ENCODE measurements around the gene SLC27A5.
"Not testable (repeated sequence)": the region's sequence is repeated elsewhere in the genome, so short reads cannot be mapped to it uniquely, and the experiment has no call there.

The SLC27A5 gene

DNA sequence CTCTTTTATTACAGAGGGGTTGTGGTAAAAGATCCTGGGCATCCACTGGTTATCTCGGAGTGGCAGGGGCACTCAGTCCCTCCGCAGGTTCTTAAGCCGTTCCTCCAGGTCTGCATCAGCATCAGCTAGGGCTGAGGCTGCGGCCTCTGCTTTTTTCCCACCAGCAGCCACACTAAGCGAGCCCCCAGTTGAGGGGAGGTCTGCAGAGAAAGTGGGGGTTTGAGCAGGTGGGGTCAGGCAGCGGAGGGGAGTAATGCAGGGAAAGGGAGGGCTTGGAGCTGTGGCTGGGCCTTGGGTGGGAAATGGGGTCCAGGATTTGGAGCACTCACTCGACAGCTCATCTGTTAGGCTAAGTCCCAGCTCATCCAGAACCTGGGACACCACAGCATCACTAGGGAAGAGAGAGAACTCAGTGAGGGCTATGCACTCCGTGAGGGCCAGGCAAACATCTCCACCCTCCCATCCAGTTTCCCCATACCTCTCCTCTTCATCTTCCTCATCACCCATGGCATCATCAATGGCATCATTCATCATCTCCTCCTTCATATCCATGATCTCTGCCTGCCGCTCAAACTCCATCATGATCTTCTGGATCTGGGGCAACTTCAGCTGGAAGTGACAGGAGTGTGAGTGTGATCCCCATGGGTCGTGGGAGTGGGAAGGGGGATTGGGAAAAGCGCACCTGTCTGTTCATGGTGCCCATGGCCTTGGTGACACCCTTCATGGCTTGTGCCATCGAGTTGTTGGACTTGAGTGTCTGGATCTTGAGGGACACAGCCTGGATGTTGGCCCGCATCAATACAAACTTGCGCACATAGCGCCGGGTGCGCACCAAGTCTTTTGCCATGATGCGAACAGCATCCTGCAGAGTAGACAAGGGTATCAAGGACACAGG is 40.0 kb upstream of the SLC27A5 start:
- DNase-seq (ENCODE audit: low read depth) = no peak
- H3K4me3 ChIP-seq (ENCODE audit: low read depth, low read length) = no peak overlapping the region

DNA sequence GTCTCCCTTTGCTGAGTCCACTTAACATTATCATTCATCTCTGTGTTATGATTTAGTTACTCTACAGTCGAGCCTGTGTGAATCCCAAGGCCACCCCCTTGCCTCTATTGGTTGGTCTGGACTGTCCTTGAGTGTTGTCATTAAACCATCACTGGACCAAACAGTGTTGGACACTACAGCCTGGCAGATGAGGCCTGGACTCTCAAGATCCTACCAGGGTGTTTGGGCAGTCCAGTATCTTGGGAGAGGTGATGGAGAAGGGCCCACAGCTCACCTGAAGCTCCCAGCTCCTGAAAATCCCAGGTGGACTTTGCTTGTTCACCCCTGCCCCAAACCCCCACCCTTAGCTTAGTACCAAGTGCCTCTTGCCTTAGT is 39.3 kb upstream of the SLC27A5 start:
- H3K4me3 ChIP-seq (ENCODE audit: low read depth, low read length) = no peak overlapping the region
- no peak for DNase-seq (ENCODE audit: low read depth)

DNA sequence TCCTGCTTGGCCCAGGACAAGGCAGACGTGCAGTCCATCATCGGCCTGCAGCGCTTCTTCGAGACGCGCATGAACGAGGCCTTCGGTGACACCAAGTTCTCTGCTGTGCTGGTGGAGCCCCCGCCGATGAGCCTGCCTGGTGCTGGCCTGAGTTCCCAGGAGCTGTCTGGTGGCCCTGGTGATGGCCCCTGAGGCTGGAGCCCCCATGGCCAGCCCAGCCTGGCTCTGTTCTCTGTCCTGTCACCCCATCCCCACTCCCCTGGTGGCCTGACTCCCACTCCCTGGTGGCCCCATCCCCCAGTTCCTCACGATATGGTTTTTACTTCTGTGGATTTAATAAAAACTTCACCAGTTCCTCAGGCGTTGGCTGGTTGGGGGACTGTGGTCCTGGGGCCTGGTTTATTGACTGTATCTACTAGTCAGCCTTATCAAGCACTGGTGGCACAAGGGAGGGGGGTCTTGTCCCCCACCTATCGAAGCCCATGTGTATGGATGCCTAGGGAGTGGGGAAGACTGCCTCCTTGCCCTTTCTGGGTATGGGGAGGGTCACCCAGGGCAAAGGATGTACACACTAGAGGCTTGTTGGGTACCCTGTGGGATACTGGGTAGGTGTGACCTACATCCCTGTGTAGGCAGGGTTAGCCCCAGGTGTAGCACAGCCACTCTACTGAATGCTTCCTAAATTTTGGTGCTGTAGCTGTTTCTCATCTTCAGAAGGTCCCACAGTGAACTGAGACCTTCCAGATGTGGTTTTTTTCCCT is 38.8 kb upstream of the SLC27A5 start:
- H3K4me3 ChIP-seq (ENCODE audit: low read depth, low read length) = no peak overlapping the region
- no peak for DNase-seq (ENCODE audit: low read depth)

DNA sequence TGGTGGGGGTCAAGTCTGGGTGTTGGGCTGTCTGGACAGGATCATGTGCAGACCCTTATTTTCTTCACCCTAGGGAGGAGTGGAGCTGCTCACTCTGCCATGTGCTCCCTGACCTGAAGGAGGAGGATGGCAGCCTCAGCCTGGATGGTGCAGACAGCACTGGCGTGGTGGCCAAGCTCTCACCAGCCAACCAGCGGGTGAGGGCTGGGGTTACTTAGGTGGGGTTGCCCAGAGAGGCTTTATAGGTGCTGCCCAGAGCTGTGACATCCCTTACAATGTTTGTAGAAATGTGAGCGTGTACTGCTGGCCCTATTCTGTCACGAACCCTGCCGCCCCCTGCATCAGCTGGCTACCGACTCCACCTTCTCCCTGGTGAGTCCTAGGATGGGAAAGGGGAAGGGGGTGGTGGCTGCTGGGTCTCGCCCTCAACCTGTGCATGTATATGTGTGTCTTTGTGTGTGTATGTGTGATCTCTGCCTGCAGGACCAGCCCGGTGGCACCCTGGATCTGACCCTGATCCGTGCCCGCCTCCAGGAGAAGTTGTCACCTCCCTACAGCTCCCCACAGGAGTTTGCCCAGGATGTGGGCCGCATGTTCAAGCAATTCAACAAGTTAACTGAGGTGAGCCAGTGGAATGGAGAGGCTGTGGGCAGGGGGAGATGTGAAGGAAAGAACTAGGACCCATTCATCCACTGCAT is 38.0 kb upstream of the SLC27A5 start:
- DNase-seq (ENCODE audit: low read depth) = no peak
- no peak overlapping the region for H3K4me3 ChIP-seq (ENCODE audit: low read depth, low read length)

DNA sequence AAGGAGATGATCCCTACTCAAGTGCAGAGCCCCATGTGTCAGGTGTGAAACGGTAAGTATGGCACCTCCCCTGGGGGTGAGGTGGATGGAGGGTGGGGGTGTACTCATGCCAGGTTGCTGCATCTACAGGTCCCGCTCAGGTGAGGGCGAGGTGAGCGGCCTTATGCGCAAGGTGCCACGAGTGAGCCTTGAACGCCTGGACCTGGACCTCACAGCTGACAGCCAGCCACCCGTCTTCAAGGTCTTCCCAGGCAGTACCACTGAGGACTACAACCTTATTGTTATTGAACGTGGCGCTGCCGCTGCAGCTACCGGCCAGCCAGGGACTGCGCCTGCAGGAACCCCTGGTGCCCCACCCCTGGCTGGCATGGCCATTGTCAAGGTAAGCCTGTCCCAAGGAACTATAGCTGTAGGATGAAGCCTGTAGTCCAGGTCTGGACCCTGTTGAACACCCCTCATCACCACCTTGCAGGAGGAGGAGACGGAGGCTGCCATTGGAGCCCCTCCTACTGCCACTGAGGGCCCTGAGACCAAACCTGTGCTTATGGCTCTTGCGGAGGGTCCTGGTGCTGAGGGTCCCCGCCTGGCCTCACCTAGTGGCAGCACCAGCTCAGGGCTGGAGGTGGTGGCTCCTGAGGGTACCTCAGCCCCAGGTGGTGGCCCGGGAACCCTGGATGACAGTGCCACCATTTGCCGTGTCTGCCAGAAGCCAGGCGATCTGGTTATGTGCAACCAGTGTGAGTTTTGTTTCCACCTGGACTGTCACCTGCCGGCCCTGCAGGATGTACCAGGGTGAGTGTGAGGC is 37.3 kb upstream of the SLC27A5 start:
- no peak overlapping the region for H3K4me3 ChIP-seq (ENCODE audit: low read depth, low read length)
- DNase-seq (ENCODE audit: low read depth) = no peak

DNA sequence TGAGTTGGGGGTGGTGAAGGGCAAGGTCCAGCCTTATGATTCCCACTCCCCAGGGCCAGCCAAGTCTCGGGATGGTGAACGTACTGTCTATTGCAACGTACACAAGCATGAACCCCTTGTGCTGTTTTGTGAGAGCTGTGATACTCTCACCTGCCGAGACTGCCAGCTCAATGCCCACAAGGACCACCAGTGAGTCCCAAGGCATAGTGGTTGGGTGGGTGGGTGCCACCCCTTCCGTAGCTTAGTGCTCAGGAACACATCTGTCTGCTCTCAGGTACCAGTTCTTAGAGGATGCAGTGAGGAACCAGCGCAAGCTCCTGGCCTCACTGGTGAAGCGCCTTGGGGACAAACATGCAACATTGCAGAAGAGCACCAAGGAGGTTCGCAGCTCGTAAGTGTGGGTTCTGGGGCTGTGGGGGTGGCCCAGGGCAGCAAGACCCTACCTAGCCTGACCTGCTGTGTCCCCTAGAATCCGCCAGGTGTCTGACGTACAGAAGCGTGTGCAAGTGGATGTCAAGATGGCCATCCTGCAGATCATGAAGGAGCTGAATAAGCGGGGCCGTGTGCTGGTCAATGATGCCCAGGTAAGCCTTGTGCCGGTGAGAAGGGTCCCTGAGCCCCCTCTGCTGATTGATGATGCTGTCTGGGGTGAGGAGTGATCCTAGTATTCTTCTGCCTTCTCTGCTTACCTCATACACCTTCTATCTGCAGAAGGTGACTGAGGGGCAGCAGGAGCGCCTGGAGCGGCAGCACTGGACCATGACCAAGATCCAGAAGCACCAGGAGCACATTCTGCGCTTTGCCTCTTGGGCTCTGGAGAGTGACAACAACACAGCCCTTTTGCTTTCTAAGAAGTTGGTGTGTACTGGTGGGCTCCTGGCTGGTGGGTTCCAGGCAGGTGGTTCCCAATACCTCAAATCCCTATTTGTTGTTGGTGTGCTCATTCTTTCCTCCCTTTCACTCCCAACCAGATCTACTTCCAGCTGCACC is 35.8 kb upstream of the SLC27A5 start:
- no peak overlapping the region for H3K4me3 ChIP-seq (ENCODE audit: low read depth, low read length)

DNA sequence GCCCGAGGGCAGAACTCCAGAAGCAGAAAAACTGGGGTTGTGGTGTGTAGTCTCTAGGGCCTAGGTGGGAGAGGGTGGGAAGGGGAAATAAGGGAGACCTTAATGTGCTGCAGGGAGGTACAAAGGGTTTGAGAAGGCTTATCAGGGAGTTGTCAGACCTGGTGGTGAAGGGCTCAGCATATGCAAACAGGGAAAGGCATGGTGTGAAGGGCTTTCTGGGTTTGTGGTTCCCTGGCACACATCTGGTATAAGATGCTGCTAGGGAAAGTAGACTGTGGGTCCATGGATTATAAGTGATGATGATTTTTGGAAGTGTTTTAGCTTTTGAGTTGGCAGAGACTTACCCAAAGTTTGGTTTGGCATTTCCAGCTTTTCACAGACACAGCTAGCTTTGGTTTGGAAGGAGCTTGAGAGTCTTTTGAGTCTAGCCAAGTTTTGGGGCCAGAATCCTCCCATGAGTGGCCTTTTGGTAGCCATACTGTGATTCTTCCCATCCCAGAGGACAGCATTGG is 34.3 kb upstream of the SLC27A5 start:
- no peak for DNase-seq (ENCODE audit: low read depth)
- peak overlapping the region; percentile 96 for H3K4me3 ChIP-seq (ENCODE audit: low read depth, low read length)

More for the DNA sequence above, 35.8 kb upstream of the SLC27A5 start:
- DNase-seq (ENCODE audit: low read depth) = no peak

DNA sequence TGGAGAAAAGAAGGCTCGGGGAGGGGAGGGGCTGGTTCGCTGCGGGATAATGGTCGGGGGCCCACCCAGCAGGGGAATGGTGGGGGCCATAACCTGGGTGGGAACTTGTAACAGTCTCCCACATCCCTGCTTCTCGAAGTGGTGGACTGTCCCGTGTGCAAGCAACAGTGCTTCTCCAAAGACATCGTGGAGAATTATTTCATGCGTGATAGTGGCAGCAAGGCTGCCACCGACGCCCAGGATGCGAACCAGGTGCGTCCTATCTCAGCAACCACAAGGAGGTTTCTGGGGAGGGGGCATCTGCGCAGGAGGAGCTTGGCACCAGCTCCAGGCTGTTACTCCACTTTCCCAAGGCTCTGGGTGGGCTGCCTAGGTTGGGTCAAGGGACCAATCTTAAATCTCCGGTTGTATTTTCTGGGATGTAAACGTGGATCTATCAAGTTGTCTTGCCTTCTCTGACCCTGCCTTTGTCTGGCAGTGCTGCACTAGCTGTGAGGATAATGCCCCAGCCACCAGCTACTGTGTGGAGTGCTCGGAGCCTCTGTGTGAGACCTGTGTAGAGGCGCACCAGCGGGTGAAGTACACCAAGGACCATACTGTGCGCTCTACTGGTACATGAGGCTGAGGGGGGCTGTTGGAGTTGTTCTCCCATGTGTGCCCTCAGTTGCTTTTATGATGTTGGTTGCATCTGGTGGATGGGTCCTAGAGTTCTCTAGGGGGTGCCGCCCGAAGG is 33.7 kb upstream of the SLC27A5 start:
- no peak for DNase-seq (ENCODE audit: low read depth)
- peak overlapping the region; percentile 96 for H3K4me3 ChIP-seq (ENCODE audit: low read depth, low read length)

DNA sequence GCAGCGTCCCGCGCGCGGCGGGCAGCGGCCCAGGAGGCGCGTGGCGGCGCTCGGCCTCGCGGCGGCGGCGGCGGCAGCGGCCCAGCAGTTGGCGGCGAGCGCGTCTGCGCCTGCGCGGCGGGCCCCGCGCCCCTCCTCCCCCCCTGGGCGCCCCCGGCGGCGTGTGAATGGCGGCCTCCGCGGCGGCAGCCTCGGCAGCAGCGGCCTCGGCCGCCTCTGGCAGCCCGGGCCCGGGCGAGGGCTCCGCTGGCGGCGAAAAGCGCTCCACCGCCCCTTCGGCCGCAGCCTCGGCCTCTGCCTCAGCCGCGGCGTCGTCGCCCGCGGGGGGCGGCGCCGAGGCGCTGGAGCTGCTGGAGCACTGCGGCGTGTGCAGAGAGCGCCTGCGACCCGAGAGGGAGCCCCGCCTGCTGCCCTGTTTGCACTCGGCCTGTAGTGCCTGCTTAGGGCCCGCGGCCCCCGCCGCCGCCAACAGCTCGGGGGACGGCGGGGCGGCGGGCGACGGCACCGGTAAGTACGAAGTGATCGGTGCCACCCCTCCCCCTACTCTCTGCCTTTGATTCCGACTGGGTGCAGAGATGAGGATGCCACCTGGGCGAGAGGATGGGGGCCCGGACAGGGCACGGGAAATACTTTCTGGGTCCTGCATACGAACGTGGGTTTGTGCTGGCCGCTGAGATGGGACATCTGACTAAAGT is 32.9 kb upstream of the SLC27A5 start:
- no peak for DNase-seq (ENCODE audit: low read depth)
- H3K4me3 ChIP-seq (ENCODE audit: low read depth, low read length) = peak overlapping the region; percentile 96

DNA sequence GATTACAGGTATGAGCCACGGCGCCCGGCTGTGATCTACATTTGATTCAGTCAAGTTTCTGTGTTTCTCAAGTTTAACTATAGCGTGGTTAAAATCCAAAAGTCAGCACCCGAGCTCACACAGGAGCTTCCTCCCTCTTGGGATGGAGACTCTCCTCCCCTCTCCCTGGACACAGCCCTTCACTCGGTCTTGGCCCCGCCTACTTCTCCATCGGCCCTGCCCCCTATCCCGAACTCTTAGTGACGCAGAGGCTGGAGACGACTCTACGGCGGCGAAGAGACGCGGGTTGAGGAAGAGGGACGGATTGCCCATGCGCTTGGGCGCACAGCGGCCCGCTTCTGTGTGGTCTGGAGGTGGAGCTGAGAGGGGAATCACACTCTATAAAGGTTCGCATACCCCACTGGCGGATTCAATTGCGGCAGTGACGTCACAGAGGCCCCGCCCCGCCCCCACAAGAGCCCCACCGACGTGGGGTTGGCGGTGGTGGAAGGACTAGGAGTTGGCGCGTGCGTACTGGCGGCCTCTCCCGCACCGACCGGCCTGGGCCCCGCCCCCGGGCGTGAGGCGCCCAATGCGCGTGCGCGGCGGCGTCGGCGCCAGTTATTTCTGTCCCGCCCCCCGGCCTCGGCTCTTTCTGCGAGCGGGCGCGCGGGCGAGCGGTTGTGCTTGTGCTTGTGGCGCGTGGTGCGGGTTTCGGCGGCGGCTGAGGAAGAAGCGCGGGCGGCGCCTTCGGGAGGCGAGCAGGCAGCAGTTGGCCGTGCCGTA is 32.2 kb upstream of the SLC27A5 start, which contains the start of gene TRIM28:
TSS of gene TRIM28 (plus strand) at position 239 of the 765 bp plus-strand sequence. CDS start 694 bp downstream, outside the sequence.
- H3K4me3 ChIP-seq (ENCODE audit: low read depth, low read length) = peak within 1 kb of the TSS; percentile 96
- DNase-seq (ENCODE audit: low read depth) = peak; percentile 98

DNA sequence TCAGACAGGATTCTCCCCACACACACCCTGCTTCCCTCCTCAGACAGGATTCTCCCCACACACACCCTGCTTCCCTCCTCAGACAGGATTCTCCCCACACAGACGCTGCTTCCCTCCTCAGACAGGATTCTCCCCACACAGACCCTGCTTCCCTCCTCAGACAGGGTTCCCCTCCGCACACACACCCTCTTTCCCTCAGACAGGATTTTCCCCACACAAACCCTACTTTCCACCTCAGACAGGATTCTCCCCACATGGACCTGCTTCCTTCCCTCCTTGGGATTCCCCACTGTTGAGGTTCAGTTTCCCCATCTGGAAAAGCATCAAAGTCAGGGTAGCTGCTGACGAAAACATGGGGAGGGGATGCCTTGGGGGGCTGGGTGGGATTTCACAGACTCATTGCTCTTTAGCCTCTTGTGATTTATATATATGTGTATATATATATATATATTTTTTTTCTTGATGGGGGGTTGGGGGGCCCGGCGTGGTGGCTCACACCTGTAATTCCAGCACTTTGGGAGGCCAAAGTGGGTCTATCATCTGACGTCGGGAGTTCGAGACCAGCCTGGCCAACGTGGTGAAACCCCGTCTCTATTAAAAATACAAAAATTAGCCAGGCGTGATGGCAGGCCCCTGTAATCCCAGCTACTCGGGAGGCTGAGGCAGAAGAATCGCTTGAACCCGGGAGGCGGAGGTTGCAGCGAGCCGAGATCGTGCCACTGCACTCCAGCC is 31.0 kb upstream of the SLC27A5 start:
- H3K4me3 ChIP-seq (ENCODE audit: low read depth, low read length) = not testable (repeated sequence)

DNA sequence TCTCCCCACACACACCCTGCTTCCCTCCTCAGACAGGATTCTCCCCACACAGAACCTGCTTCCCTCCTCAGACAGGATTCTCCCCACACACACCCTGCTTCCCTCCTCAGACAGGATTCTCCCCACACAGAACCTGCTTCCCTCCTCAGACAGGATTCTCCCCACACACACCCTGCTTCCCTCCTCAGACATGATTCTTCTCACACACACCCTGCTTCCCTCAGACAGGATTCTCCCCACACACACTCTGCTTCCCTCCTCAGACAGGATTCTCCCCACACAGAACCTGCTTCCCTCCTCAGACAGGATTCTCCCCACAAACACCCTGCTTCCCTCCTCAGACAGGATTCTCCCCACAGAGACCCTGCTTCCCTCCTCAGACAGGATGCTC is 27.4 kb upstream of the SLC27A5 start:
- H3K4me3 ChIP-seq (ENCODE audit: low read depth, low read length) = not testable (repeated sequence)

More for the DNA sequence above, 31.0 kb upstream of the SLC27A5 start:
- not testable (repeated sequence) for DNase-seq (ENCODE audit: low read depth)

DNA sequence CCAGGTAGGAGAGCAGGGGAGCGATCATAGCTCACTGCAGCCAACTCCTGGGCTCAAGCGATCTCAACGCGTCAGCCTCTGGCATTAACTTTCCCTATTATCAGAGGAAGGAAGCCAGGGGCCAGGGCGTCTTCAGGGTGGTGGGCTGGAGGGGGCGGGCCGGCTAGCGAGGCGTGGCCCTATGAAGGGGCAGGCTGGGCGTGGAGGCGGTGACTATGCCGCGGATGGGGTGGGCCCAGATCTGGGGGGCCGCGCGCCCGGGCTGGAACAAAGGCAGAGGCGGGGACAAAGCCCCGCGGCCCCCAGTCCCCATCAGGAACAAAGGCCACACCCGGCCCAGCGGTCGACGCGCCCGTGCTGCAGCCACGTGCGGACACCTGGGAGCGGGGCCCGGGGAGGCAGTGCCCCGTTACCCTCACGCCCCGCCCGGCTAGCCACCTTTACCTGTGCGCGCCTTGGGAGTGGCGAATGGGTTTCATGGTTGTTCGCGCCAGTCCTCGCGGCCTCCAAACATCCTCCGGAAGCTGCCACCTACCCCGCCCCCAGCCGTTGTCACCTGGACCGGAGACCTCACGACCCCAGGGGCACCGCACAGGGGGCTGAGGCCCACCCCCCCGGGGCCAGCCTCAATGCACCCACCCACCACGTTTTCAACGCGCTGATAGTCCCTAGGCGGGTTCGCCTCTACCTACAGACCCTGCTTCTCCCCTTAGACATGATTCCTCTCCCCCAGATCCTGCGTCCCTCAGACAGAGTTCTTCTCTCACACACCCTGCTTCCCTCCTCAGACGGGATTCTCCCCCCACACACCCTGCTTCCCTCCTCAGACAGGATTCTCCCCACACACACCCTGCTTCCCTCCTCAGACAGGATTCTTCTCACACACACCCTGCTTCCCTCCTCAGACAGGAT is 26.7 kb upstream of the SLC27A5 start:
- DNase-seq (ENCODE audit: low read depth) = no peak
- H3K4me3 ChIP-seq (ENCODE audit: low read depth, low read length) = peak overlapping the region; percentile 39

More for the DNA sequence above, 27.4 kb upstream of the SLC27A5 start:
- not testable (repeated sequence) for DNase-seq (ENCODE audit: low read depth)
